GM18505 (cell line): ENCODE results near the gene MAP2K4.
"Not testable (repeated sequence)": the region's sequence is repeated elsewhere in the genome, so short reads cannot be mapped to it uniquely, and the experiment has no call there.

ENCODE experiments used
- ATAC-seq: cut with Tn5 transposase; IDR thresholded peaks from one replicate; pipeline ENCODE4 v1.9.1; 2021; ENCODE audit not compliant: unreplicated experiment
- POLR2A ChIP-seq: IDR thresholded peaks from 4 replicates; pipeline ENCODE4 v1.6.1; 2011; ENCODE audit warnings: borderline replicate concordance; ENCODE audit not compliant: insufficient read depth, insufficient read length; ENCODE audit errors: extremely low read depth

MAP2K4 gene

GRCh38 chr17:12020642-12021622 lies at the start of gene MAP2K4:
Gene MAP2K4, plus strand, starts transcription at chr17:12020877. Its CDS starts 10 bp downstream, at chr17:12020887.
- peak; percentile 88 for TF ChIP-seq POLR2A
- peak; percentile 93 for ATAC-seq

- not testable (repeated sequence) for ATAC-seq
Measured at GRCh38 chr17:11972741-11973140, 47.9 kb upstream of the MAP2K4 start.

GRCh38 chr17:11979795-11980194 lies 40.9 kb upstream of the MAP2K4 start:
- no peak for TF ChIP-seq POLR2A
- no peak for ATAC-seq

- TF ChIP-seq POLR2A: no peak
- no peak for ATAC-seq
Measured at GRCh38 chr17:11980813-11981212, 39.9 kb upstream of the MAP2K4 start.

- TF ChIP-seq POLR2A: no peak
- ATAC-seq: no peak
Measured at GRCh38 chr17:11981862-11982261, 38.8 kb upstream of the MAP2K4 start.

- no peak for ATAC-seq
- TF ChIP-seq POLR2A: no peak
Measured at GRCh38 chr17:11986179-11986941, 34.3 kb upstream of the MAP2K4 start.

GRCh38 chr17:11986942-11987329 lies 33.7 kb upstream of the MAP2K4 start:
- no peak for TF ChIP-seq POLR2A
- no peak for ATAC-seq

GRCh38 chr17:11990363-11990983 lies 30.2 kb upstream of the MAP2K4 start:
- ATAC-seq: no peak
- no peak for TF ChIP-seq POLR2A

GRCh38 chr17:11991461-11991860 lies 29.2 kb upstream of the MAP2K4 start:
- ATAC-seq: no peak
- TF ChIP-seq POLR2A: no peak

GRCh38 chr17:11996722-11997146 lies 23.9 kb upstream of the MAP2K4 start:
- ATAC-seq: peak; percentile 36
- no peak for TF ChIP-seq POLR2A

- TF ChIP-seq POLR2A: peak; percentile 99
- peak; percentile 95 for ATAC-seq
Measured at GRCh38 chr17:11997147-11997971, 23.3 kb upstream of the MAP2K4 start, which contains the start of gene ZNF18. Gene ZNF18, minus strand, starts transcription at chr17:11997475. Its CDS starts 4,646 bp downstream, at chr17:11992829.

GRCh38 chr17:11997972-11998233 lies 22.8 kb upstream of the MAP2K4 start:
- ATAC-seq: no peak
- no peak for TF ChIP-seq POLR2A

- no peak for ATAC-seq
- no peak for TF ChIP-seq POLR2A
Measured at GRCh38 chr17:11999696-12000095, 21.0 kb upstream of the MAP2K4 start.
